ENCODE measurements around the gene C9orf50.
"Not testable (repeated sequence)": the region's sequence is repeated elsewhere in the genome, so short reads cannot be mapped to it uniquely, and the experiment has no call there.

Gene C9orf50, protein sequence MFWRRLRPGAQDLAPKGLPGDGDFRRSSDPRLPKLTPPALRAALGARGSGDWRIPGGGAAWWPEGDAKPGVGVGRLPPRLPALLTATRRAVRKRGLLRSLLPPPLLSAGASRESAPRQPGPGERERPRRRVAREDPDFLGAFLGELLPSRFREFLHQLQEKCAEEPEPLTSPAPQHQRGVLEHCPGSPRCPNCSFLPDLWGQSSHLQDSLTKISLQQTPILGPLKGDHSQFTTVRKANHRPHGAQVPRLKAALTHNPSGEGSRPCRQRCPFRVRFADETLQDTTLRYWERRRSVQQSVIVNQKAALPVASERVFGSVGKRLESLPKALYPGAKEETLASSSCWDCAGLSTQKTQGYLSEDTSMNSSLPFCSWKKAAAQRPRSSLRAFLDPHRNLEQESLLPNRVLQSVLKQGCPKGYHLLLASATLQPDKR

DNA sequence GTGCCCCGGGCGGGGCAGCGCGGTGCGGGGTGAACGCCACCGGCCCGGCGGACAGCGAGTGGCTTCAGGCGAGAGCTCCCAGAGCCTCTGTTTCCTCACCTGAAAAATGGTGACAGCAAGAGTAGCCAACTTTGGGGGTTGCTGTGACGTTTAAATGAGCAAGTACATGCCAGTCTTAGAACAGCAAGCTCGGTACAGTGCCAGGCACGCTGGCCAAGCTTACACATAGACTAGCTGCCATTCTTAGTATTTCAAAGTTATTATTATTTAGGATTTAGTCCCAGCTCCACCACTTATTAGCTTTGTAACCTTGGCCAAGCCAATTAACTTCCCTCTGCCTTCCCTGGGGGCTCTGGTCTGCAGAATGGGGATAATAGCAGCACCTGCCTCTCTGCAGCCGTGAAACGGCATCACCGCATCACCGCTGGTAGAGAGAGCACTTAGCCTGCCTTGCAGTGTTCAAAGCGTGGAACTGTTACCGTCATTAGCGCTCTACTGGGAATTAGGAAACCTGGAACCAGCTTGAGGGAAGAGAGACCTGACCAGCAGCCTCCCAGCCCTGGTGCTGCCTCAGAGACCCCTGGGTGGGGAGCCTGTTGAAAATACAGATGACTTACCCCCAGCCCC lies at the start of gene C9orf50:
TSS of gene C9orf50 (minus strand) at position 433 of the 627 bp plus-strand sequence. CDS start 527 bp downstream, outside the sequence.
- DNase-seq (ENCODE audit: low read depth in 2 of 2) = no peak

DNA sequence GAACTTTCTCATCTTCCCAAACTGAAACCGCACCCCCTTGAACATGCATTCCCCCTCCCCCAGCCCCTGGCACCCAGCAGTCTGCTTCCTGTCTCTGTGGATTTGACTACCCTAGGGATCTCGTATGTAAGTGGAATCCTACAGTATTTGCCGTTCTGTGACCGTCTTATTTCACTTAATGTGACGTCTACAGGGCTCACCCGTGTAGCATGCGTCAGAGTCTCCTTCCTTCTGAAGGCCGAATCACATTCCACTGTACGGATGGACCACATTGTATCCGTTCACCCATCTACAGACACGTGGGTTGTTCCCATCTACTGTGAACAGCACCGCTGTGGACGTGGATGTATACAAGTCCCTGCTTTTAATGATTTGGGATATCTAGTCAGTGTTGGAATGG lies 49.0 kb upstream of the C9orf50 start:
- no peak for DNase-seq (ENCODE audit: low read depth in 2 of 2)

DNA sequence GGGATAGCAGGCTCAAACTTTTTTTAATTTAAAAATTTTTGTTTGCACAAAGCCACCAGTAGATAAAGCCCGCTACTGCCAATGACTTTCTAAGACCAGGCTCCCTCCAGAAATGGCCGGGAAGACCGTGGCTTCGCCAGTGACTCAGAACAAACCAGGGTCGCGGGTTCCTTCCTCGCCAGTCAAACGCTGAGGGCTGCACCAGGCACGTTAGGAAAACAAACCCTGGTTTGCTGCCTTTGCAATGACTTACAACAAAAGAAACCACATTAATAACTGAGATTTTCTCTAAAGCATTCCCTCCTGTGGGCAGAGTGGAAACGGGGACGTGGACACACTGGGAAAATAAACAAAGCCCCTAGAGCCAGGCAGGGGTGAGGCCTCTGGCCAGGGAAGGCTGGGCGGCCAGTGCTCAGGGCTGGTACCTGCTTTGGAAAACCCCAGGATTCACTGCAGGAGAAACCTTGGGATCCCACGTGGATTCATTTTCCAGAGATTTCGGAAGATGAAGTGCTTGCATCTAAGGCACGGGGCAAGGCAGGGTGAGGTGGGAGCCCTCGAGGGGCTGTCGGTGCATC lies 48.3 kb upstream of the C9orf50 start:
- no peak for DNase-seq (ENCODE audit: low read depth in 2 of 2)

DNA sequence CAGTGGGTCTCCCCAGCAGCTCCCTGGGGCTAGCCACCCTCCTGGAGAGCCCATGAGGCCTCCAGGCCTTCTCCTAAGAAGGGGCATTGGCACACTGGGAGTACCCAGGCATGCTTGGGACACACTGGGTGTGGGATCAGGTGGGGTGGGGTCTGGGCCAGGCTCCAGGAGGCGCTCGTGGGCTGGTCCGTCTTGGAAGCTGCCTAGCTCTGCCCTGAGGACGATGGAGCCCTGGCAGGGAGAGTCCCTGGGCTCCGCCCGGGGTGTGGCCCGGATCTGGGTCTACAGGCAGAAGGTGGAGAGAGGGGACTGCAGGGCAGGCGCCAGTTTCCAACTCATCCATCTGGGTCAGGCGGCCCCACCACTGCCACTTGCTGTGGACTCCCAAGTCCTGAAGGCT lies 46.9 kb upstream of the C9orf50 start:
- no peak for DNase-seq (ENCODE audit: low read depth in 2 of 2)

DNA sequence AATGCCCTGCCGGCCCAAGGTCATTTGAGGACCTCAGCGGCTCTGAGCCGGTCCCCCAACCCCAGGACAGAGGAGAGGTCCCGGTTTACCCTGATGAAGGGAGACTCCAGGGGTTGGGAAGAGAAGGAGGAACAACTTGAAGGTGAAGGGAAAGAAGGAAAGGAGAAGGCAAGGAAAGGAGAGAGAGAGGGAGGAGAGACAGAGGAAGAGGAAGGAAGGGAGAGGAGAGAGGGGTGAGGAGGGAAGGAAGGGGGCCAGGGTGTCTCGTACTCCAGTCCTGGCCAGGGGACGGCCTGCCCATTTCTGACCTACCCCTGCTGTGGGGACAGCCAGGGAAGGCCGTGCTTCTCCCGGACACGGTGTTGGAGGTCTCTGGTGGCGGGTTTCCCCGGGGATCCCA lies 46.5 kb upstream of the C9orf50 start:
- no peak for DNase-seq (ENCODE audit: low read depth in 2 of 2)

DNA sequence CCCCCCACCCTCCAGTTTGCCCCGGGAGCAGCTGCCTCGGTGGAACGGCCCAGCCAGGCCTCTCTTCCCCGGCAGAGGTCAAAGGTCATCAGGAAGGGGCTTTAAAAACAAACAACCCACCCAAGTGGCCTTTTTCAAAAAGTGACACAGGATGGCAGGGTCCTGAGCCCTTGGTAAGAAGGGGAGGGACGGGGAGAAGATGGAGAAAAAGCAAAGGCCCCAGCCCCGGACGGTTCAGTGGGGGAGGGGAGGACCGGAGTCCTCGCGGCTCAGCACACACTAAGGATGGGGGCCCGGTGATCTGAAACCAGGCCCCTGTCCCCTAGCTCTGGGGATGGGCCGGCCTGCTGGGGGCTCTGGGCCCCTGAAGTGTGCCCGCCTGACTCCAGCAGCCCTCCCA lies 45.7 kb upstream of the C9orf50 start:
- DNase-seq (ENCODE audit: low read depth in 2 of 2) = no peak

DNA sequence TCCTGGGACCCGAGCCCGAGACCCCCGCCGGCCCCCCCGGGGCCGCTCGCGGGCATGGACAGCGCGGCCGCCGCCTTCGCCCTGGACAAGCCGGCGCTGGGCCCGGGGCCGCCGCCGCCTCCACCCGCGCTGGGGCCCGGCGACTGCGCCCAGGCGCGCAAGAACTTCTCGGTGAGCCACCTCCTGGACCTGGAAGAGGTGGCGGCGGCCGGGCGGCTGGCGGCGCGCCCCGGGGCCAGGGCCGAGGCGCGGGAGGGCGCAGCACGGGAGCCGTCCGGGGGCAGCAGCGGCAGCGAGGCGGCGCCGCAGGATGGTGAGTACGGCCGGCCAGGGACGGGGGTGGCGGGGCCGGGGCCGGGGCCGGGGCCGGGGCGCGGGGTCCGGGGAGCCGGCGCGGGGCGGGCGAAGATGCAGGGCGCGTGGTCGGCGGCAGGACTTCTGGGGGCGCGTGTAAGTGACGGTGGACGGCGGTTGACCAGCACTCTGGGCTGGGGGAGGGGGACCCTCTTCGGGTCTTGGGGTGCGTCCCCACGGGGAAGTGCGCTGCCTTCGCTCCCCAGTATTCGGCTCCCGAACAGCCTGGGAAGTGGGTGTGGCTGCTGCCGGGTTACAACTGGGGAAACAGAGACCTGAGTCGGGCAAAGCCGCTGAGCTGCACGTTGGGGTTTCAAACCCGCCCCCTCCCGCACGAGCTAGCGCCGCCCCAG lies 45.1 kb upstream of the C9orf50 start:
- DNase-seq (ENCODE audit: low read depth in 2 of 2) = no peak

DNA sequence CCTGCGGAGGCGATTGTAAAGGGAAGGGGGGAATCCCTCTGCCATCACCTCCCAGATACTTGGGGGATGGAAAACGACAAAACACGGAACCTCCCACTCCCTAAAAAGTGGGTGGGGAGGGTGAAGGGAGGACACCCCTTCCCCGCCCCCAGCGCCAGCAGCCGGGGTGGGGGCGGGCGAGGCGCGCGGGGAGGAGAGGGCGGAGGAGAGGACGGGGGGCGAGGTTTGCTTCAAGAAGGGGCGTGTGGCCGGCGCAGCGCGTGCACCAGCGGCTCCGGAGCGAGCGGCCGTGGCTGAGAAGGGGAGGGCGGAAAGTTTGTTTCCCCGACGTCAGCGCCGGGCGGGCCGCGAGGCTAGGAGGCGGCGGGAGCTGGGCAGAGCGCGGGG lies 44.5 kb upstream of the C9orf50 start, which contains the start of gene PRRX2:
TSS of gene PRRX2 (plus strand) at position 259 of the 387 bp plus-strand sequence. CDS start 221 bp downstream, outside the sequence.
- DNase-seq (ENCODE audit: low read depth in 2 of 2) = peak in 1 of 2 donors; percentile 10

DNA sequence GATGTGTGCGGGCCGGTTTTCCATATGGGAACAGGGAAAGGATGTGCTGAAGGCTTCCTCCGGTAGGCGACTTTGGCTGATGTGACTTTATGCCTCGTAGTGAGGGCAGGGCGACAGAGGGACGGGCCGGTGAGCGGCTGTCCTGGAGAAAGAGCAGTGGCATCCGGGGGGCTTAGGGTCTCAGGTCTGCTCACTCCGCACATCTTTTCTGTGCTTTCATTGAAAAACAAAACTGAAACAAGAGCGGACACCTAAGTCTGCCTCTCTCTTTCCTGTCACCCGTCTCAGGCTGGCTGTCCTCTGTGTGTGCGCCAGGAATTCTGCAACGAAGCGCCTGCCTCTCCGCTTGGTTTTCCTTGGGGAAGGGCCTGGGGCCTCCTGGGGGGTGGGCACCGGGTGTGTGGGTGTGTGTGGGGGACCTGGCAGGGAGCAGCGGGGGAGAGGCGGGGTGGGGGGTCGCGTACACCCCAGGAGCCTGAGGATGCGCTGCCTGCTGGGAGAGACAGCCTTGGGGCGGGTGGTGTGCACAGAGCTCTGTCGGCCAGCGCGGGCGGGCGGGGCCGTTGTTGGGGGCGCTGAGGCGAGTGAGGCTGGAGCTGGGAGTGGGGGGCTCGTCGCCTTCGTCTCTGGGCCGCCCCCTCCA lies 44.0 kb upstream of the C9orf50 start:
- DNase-seq (ENCODE audit: low read depth in 2 of 2) = no peak

DNA sequence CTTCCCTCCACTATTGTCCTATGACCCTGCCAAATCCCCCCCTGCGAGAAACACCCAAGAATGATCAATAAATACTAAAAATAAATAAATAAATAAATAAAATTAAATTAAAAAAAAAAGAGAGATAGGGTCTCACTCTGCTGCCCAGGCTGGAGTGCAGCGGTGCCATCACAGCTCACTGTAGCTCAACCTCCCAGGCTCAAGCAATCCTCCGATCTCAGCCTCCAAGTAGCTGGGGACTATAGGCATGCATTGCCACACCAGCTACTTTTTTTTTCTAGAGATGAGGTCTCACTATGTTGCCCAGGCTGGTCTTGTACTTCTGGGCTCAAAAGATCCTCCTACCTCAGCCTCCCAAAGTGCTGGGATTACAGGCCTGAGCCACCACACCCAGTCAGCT lies 41.3 kb upstream of the C9orf50 start:
- not testable (repeated sequence) for DNase-seq (ENCODE audit: low read depth in 2 of 2)

DNA sequence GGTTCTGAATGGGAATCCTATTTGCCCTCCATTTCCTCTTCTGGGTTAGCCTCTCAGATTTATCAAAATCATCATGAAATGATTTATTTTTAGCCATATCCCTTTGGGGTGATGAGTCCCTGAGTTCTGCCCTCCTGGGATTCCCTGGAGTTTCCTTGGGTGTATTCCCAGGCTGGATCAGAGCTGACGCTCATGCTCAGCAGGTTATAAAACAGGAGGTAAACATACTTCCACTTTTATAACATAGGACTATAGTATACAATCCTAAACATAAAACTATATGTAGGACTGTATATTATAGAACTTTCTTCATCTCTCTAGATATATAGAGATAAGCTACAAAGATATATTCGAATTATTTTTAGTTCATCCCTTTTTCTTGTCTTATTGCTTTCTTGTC lies 40.1 kb upstream of the C9orf50 start:
- DNase-seq (ENCODE audit: low read depth in 2 of 2) = no peak

DNA sequence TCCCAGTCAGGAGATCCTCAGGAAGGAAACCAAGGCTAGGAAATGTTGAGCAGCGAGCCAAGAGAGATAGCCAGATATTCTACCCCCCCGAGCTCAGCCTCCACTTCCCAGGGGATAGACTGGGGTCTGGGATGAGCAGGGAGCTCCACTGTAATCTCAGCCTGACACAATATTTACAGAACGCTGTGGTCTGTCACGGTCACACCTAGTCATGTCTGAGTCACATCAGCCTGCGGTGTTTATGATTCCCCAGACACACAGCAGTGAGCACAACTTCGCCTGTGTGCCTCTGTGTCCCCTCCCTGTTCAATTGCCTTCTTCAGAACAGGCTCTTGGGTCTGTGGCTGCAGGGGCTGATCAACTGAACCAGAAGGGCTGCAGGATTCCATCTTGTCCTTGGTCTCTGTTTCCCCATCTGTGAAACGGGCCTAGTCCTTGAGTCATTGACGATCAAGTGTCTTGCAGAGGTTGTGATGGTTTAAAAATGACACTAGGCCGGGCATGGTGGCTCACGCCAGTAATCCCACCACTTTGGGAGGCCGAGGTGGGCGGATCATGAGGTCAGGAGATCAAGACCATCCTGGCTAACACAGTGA lies 36.0 kb upstream of the C9orf50 start:
- no peak for DNase-seq (ENCODE audit: low read depth in 2 of 2)

DNA sequence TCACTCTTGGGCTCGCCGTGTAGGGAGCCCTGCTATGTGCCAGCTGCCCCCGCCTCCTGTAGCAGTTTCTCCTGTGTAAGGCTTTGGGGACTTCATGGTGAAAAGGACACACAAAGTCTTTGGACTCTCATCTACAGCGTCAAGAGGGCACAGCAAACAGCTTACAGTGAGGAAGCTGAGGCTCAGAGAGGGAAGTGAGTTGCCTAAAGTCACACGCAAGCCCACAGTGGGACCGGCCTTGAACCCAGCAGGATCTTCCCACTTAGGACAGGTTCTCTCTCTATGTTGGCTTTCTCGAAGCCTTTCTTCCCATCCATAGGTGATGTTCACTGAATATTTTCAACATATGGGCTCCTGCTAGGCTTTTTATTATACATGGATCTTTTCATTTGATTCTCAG lies 34.8 kb upstream of the C9orf50 start:
- no peak for DNase-seq (ENCODE audit: low read depth in 2 of 2)

DNA sequence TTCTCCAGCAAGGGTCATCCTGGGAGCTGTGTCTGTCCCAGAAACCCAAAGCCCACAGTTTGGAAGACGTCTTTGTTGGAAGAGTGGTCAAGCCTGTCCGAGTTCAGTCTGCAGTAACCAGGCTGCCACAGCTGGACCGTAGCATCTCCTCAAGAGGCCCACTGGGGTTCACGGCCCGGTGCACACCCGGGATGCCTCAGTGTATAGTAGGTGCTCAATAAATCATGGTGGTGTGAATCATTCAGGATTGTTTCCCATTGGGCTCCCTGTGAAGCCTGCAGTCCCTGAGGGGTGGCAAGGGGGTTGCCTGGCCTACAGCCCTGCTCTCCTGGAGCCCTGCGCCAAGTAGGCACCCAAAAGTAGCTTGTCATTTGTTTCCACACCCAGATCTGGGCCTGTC lies 34.3 kb upstream of the C9orf50 start:
- no peak for DNase-seq (ENCODE audit: low read depth in 2 of 2)

DNA sequence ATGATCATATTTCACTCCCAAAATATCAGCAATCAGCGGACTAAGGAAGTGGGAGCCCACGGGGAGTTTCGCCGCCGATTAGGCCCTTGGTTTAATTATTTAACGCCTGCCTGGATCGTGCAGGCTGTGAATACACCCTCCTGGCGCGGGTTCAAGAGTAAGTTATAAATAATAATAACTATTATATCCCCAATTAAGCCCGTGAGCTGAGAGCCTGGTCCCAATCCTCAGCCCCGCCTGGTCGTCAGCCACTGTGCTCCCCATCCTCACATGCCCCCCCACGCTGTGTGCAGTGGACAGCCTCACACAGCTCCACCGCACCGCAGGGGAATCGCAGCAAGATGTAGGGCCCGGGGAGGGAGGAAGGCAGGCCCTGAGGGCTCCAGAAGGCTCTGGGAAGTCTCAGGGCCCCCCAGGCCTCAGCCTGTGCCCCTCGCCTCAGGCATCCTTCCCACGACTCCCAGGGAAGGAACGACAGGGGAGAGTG lies 33.7 kb upstream of the C9orf50 start:
- no peak for DNase-seq (ENCODE audit: low read depth in 2 of 2)

DNA sequence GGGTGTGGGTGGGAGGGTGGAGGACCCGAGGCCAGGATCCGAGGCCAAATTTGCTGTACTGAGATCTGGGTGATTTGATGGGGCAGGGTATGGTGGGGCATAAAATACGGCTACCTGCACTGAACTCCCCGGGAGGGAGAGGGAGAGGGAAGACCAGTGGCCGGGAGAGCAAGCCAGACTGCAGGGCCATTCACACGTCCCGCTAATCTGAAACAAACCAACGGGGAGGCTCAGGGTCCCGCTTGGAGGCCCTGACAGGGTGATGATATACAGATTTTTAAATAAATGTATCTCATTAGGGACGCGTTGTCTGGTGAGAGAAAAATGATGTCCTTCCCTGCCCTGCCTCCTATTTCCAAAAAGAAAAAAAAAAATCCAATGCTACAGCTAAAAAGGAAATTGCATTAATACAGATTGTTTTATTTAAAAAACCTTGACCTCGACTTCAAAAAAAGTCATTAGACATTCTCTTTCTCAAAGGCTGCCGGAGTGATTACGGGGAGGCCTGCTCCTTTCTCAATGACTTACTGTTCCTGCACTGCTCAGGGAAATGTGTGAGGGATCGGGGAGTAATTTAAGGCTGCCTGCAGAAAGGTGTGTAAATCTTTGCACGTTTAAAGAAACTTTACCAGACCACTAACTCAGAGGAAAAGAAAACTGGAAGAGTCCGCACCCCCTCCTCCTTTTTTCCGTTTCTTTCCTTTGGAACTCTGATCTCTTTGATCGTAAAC lies 33.1 kb upstream of the C9orf50 start:
- no peak for DNase-seq (ENCODE audit: low read depth in 2 of 2)

DNA sequence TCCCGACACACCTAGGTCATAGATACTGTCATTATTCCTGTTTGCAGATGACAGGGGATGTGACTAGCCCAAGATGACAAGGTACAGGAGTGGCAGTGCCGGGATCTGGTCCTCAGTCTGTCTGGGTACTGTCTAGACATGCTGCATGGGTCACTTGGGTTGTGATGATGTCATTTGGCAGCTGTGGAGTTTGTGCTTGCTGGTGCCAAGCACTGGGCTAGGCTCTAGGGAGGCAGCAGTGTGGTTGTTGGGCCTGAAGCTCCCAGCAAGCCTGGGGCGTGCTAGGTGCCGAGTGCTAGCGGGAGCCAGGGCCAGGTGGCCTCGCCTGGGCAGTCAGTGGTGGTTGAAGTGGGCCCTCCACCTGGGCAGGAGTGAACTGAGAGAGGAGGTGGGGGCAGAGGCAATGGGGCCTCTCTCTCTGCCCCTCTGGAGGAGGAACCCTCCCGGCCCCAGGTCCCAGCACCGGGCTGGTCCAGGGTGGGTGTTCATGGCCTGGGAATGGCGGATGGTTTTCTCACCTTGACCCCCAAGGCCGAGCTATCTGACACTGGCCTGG lies 29.9 kb upstream of the C9orf50 start:
- no peak for DNase-seq (ENCODE audit: low read depth in 2 of 2)

DNA sequence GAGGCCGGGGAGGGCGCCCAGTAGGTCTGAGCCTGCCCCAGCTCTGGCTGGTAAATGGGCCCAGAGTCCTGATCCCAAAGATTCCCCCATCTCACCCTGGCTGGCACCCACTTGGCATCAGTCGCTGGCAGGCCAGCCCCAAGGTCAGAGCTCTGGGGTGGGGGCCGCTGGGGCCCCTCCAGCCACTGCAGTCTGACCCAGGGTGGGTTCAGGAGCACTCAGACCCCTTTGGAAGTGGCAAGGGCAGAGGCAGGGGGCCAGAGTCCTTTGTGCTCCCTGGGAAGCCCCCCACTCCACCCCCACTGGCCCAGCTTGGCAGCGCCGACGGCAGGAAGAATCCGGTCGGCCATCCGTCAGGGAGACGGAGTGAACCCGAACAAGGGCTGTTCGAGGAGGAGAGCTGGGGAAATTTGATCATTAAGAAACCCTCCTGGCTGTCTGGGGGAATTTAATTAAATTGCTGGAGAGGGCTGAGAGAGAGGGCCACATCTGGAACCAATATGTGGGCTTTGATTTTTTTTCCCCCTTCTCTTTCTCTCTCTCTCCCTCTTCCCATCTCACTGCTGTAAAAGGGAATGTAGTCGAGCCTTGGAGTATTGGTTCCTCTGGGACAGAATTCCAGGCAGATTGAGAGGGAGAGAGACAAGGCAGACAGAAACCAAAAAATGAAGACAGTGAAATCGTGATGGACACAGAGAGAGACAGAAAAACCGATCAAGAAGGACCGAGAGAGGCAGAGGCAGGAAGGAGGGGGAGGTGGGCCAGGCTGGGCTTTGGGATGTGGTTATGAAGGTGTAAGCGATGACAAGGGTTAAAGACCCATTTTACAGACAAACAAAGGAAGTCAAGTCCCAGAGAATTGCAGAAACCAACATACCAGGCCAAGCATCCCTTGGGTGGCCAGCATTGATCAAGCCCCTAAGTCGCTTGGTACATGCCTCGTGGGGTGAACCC lies 29.1 kb upstream of the C9orf50 start:
- DNase-seq (ENCODE audit: low read depth in 2 of 2) = no peak

DNA sequence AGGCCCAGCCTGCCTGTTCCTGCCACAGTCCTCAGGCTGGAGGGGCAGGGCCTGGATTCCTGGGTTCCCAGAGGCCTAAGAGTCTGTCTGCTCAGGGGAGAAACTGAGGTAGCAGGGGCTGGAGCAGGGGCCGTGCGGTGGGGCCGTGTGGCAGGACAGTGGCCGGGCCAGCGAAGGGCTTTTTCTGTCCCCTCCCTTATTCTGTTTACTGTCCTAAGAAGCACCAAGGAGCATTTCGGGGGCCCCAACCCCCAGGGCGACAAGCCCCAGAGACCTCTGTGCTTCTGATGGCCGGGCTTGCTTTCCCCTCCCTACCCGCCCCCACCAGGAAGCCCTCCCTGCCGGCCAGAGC lies 27.8 kb upstream of the C9orf50 start:
- no peak for DNase-seq (ENCODE audit: low read depth in 2 of 2)

Measured in stimulated activated CD8-positive, alpha-beta memory T cell treated with anti-CD3 and anti-CD28 coated beads, Interleukin-15, amount 100 ng/mL, for 4 hours (primary cell).